Activated CD8-positive, alpha-beta T cell treated with anti-CD3 and anti-CD28 coated beads, Interleukin-2, amount 10 ng/mL, durations not matched to agents 7 days and 5 days (primary cell): ENCODE measurements around the gene STX4. TPM values are rescaled to one million over a fixed set of nuclear protein-coding genes. Genes with fewer than 3 reads are reported as not detected.

Source experiments
- ATAC-seq: fragments of 150-1000 bp; cut with Tn5 transposase; one replicate; pipeline ENCODE4 v1.10.0; 2021; ENCODE audit warnings: moderate library complexity
- CTCF ChIA-PET: fragments of 350-600 bp; sonication (Branson Sonifier 250); formaldehyde crosslinking; loops from one replicate; lab custom pipeline; 2021; ENCODE audit warnings: antibody characterized with exemption; lab: Charles Lee
- POLR2A ChIA-PET: fragments of 350-600 bp; sonication (Branson Sonifier 250); formaldehyde crosslinking; loops from one replicate; lab custom pipeline; 2021; ENCODE audit warnings: antibody characterized with exemption; lab: Charles Lee
- DNase-seq: peaks from one replicate; pipeline ENCODE4 v3.0.0-alpha.2; 2020
- H3K27ac Mint-ChIP-seq: one replicate; pipeline ENCODE4 v1.8.0; 2021; ENCODE audit warnings: mild to moderate bottlenecking, mixed read lengths
- H3K27me3 Mint-ChIP-seq: one replicate; pipeline ENCODE4 v1.8.0; 2021; ENCODE audit warnings: low read depth, mixed read lengths
- H3K36me3 Mint-ChIP-seq: one replicate; pipeline ENCODE4 v1.8.0; 2021; ENCODE audit warnings: low read depth, mixed read lengths
- H3K4me1 Mint-ChIP-seq: one replicate; pipeline ENCODE4 v1.8.0; 2021; ENCODE audit warnings: low read depth, mixed read lengths
- H3K4me3 Mint-ChIP-seq: one replicate; pipeline ENCODE4 v1.8.0; 2021; ENCODE audit warnings: mild to moderate bottlenecking, mixed read lengths
- H3K9me3 Mint-ChIP-seq: one replicate; pipeline ENCODE4 v1.8.0; 2022; ENCODE audit warnings: mixed read lengths; ENCODE audit not compliant: insufficient read depth
- total RNA-seq, 2 experiments: library from RNA; stranded (reverse); gene quantifications; one replicate each; pipeline ENCODE4 v1.2.3, GENCODE V29; 2021

STX4 gene
- total RNA-seq, 2 experiments from 2014 or later, result 46.4 to 53.5 TPM

GRCh38 chr16:31081428-31082351 lies 48.3 kb downstream of the STX4 start:
- Mint-ChIP-seq H3K27me3 (no peaks in the 10 kb centered on the region), H3K9me3 (no peaks in the 10 kb centered on the region), H3K4me3 (no peak overlapping the region), H3K4me1 (peaks cover 33% of the 10 kb centered on the region), H3K36me3 (peaks cover 47% of the 10 kb centered on the region), H3K27ac (peak overlapping the region; percentile 32)
- CTCF ChIA-PET, result no interaction called here
- ATAC-seq, result no peak
- POLR2A ChIA-PET, result no interaction called here
- DNase-seq, result no peak

- POLR2A ChIA-PET, result interaction anchor here (0.6 kb wide), 1 partner anchor 309 kb away, joined by 3 read pairs; no protein-coding TSS in a partner anchor
- H3K4me1 Mint-ChIP-seq, result peaks cover 33% of the 10 kb centered on the region
These were observed 49.1 kb downstream of the STX4 start for GRCh38 chr16:31082368-31083045.

GRCh38 chr16:31083081-31083480 lies 49.7 kb downstream of the STX4 start:
- ChIA-PET CTCF (no interaction called here), POLR2A (interaction anchor here (0.6 kb wide), 1 partner anchor 309 kb away, joined by 3 read pairs; no protein-coding TSS in a partner anchor)
- Mint-ChIP-seq H3K36me3 (peaks cover 37% of the 10 kb centered on the region), H3K4me1 (peaks cover 28% of the 10 kb centered on the region), H3K4me3 (no peak overlapping the region), H3K27ac (no peak overlapping the region), H3K27me3 (no peaks in the 10 kb centered on the region), H3K9me3 (no peaks in the 10 kb centered on the region)
- DNase-seq, result no peak
- ATAC-seq, result no peak

More at GRCh38 chr16:31082368-31083045, 49.1 kb downstream of the STX4 start:
- DNase-seq, result no peak
- Mint-ChIP-seq H3K27ac (peak overlapping the region; percentile 32), H3K4me3 (no peak overlapping the region), H3K27me3 (no peaks in the 10 kb centered on the region), H3K36me3 (peaks cover 42% of the 10 kb centered on the region), H3K9me3 (no peaks in the 10 kb centered on the region)
- ATAC-seq, result no peak
- CTCF ChIA-PET, result no interaction called here

GRCh38 chr16:31083556-31083955 lies 50.2 kb downstream of the STX4 start:
- H3K4me1 Mint-ChIP-seq, result peaks cover 24% of the 10 kb centered on the region
- no peak overlapping the region for H3K4me3 Mint-ChIP-seq
- DNase-seq, result no peak
- no peak for ATAC-seq
- no peaks in the 10 kb centered on the region for H3K27me3 Mint-ChIP-seq
- H3K27ac Mint-ChIP-seq, result peak overlapping the region; percentile 61
- H3K36me3 Mint-ChIP-seq, result peaks cover 33% of the 10 kb centered on the region
- ChIA-PET CTCF (no interaction called here), POLR2A (interaction anchor here (0.6 kb wide), 1 partner anchor 310 kb away, joined by 3 read pairs; no protein-coding TSS in a partner anchor)
- H3K9me3 Mint-ChIP-seq, result no peaks in the 10 kb centered on the region

GRCh38 chr16:31083981-31084380 lies 50.6 kb downstream of the STX4 start:
- ATAC-seq, result no peak
- H3K9me3 Mint-ChIP-seq, result no peaks in the 10 kb centered on the region
- H3K4me1 Mint-ChIP-seq, result peaks cover 20% of the 10 kb centered on the region
- no peak overlapping the region for H3K27ac Mint-ChIP-seq
- no peak overlapping the region for H3K4me3 Mint-ChIP-seq
- no peak for DNase-seq
- ChIA-PET CTCF (no interaction called here), POLR2A (interaction anchor here (1.1 kb wide), 2 partner anchors 8 to 10 kb away, joined by 5 to 6 read pairs; partner anchors contain the start of genes ZNF646 and ZNF668)
- no peaks in the 10 kb centered on the region for H3K27me3 Mint-ChIP-seq
- H3K36me3 Mint-ChIP-seq, result peaks cover 29% of the 10 kb centered on the region

GRCh38 chr16:31084584-31085302 lies 51.4 kb downstream of the STX4 start:
- Mint-ChIP-seq H3K36me3 (peaks cover 24% of the 10 kb centered on the region), H3K27ac (no peak overlapping the region), H3K4me1 (peaks cover 12% of the 10 kb centered on the region), H3K27me3 (no peaks in the 10 kb centered on the region), H3K4me3 (no peak overlapping the region), H3K9me3 (no peaks in the 10 kb centered on the region)
- ChIA-PET CTCF (no interaction called here), POLR2A (interaction anchor here (1.0 to 1.1 kb wide), 3 partner anchors 9 to 374 kb away, joined by 4 to 6 read pairs (median 5); partner anchors contain the start of genes ARMC5, ZNF646 and ZNF668)
- DNase-seq, result no peak
- no peak for ATAC-seq

- no peaks in the 10 kb centered on the region for H3K27me3 Mint-ChIP-seq
- ATAC-seq (no peak), DNase-seq (no peak)
- peaks cover 11% of the 10 kb centered on the region for H3K4me1 Mint-ChIP-seq
- ChIA-PET POLR2A (interaction anchor here (1.0 to 1.1 kb wide), 2 partner anchors 10 to 374 kb away, joined by 4 to 6 read pairs; partner anchors contain the start of gene ARMC5), CTCF (no interaction called here)
- H3K9me3 Mint-ChIP-seq, result no peaks in the 10 kb centered on the region
- peak overlapping the region; percentile 16 for H3K27ac Mint-ChIP-seq
- H3K4me3 Mint-ChIP-seq, result no peak overlapping the region
- H3K36me3 Mint-ChIP-seq, result peaks cover 22% of the 10 kb centered on the region
These were observed 52.1 kb downstream of the STX4 start for GRCh38 chr16:31085411-31085810.

- ChIA-PET CTCF (no interaction called here), POLR2A (no interaction called here)
- Mint-ChIP-seq H3K27me3 (no peaks in the 10 kb centered on the region), H3K4me3 (no peak overlapping the region), H3K4me1 (peaks cover 6% of the 10 kb centered on the region), H3K9me3 (no peaks in the 10 kb centered on the region), H3K27ac (peak overlapping the region; percentile 43), H3K36me3 (peaks cover 20% of the 10 kb centered on the region)
- ATAC-seq, result no peak
- no peak for DNase-seq
These were observed 52.7 kb downstream of the STX4 start for GRCh38 chr16:31085873-31086628.

GRCh38 chr16:31086629-31086906 lies 53.2 kb downstream of the STX4 start:
- Mint-ChIP-seq H3K27ac (peak overlapping the region; percentile 43), H3K36me3 (peaks cover 20% of the 10 kb centered on the region), H3K27me3 (no peaks in the 10 kb centered on the region), H3K4me3 (no peak overlapping the region), H3K9me3 (no peaks in the 10 kb centered on the region), H3K4me1 (peaks cover 6% of the 10 kb centered on the region)
- ATAC-seq, result no peak
- no peak for DNase-seq
- CTCF ChIA-PET, result no interaction called here
- POLR2A ChIA-PET, result no interaction called here

GRCh38 chr16:31087481-31087880 lies 54.1 kb downstream of the STX4 start:
- ChIA-PET POLR2A (interaction anchor here (1.1 kb wide), 1 partner anchor 13 kb away, joined by 3 read pairs; the partner anchor contains the start of genes ZNF646 and ZNF668), CTCF (no interaction called here)
- no peak for ATAC-seq
- no peak overlapping the region for H3K27ac Mint-ChIP-seq
- DNase-seq, result no peak
- H3K36me3 Mint-ChIP-seq, result peaks cover 18% of the 10 kb centered on the region
- peaks cover 3% of the 10 kb centered on the region for H3K4me1 Mint-ChIP-seq
- no peaks in the 10 kb centered on the region for H3K27me3 Mint-ChIP-seq
- no peak overlapping the region for H3K4me3 Mint-ChIP-seq
- no peaks in the 10 kb centered on the region for H3K9me3 Mint-ChIP-seq

- Mint-ChIP-seq H3K27ac (no peak overlapping the region), H3K4me3 (no peak overlapping the region), H3K4me1 (peaks cover 6% of the 10 kb centered on the region), H3K36me3 (peaks cover 22% of the 10 kb centered on the region), H3K9me3 (no peaks in the 10 kb centered on the region), H3K27me3 (no peaks in the 10 kb centered on the region)
- ATAC-seq, result no peak
- ChIA-PET CTCF (no interaction called here), POLR2A (interaction anchor here (1.1 kb wide), 1 partner anchor 14 kb away, joined by 3 read pairs; the partner anchor contains the start of genes ZNF646 and ZNF668)
- no peak for DNase-seq
These were observed 54.6 kb downstream of the STX4 start for GRCh38 chr16:31087971-31088370.
